IMR-90 (cell line): ENCODE data around the gene LAMA4. TPM values are rescaled to one million over a fixed set of nuclear protein-coding genes. Genes with fewer than 3 reads are reported as not detected.

Experiments
- ATAC-seq: fragments of 200-7000 bp; cut with Tn5 transposase; 2 replicates; pipeline ENCODE4 v1.9.1; 2020; ENCODE audit warnings: low read depth, mild to moderate bottlenecking, moderate library complexity
- BruUV-seq: library from RNA; stranded (reverse); fragments of 400-500 nt; replicated peaks from 2 replicates; lab custom pipeline; 2021; lab: Mats Ljungman, UMichigan
- CTCF ChIA-PET: fragments of 300-600 bp; formaldehyde crosslinking; extraction: SDS; loops from one replicate; lab custom pipeline; 2021; ENCODE audit warnings: antibody characterized with exemption; lab: Yijun Ruan, JAX
- POLR2A ChIA-PET: fragments of 300-600 bp; sonication (Branson Sonifier 250); formaldehyde crosslinking; loops from one replicate; lab custom pipeline; 2022; ENCODE audit warnings: antibody characterized with exemption; ENCODE audit not compliant: unreplicated experiment; lab: Charles Lee
- DNase-seq: peaks from one replicate; pipeline ENCODE4 v3.0.0; 2013
- H2AFZ ChIP-seq: replicated peaks from 2 replicates; pipeline ENCODE3; 2013; ENCODE audit warnings: low read length, mild to moderate bottlenecking; ENCODE audit not compliant: poor library complexity
- H2AK5ac ChIP-seq: 2 replicates; pipeline ENCODE4 v1.6.1; 2013; ENCODE audit warnings: low read depth, low read length, inconsistent platforms
- H2AK9ac ChIP-seq: replicated peaks from 2 replicates; pipeline ENCODE3; 2013; ENCODE audit warnings: mild to moderate bottlenecking, low read depth, low read length, moderate library complexity; ENCODE audit not compliant: poor library complexity
- H2BK120ac ChIP-seq: 2 replicates; pipeline ENCODE4 v1.6.1; 2013; ENCODE audit warnings: low read depth, low read length, inconsistent platforms
- H2BK15ac ChIP-seq: 3 replicates; pipeline ENCODE4 v1.6.1; 2013; ENCODE audit warnings: low read depth, low read length, inconsistent platforms
- H2BK20ac ChIP-seq: 2 replicates; pipeline ENCODE4 v1.6.1; 2013; ENCODE audit warnings: low read depth, mild to moderate bottlenecking, inconsistent platforms, low read length, moderate library complexity
- H2BK5ac ChIP-seq: 2 replicates; pipeline ENCODE4 v1.6.1; 2013; ENCODE audit warnings: mild to moderate bottlenecking, low read depth, low read length, inconsistent platforms; ENCODE audit not compliant: poor library complexity, severe bottlenecking
- H3K14ac ChIP-seq: replicated peaks from 2 replicates; pipeline ENCODE4 v1.6.1; 2013; ENCODE audit warnings: low read depth, low read length, inconsistent platforms
- H3K18ac ChIP-seq: 2 replicates; pipeline ENCODE4 v1.6.1; 2013; ENCODE audit warnings: low read depth, low read length, control low read depth
- H3K23ac ChIP-seq: 2 replicates; pipeline ENCODE4 v1.6.1; 2013; ENCODE audit warnings: low read depth, low read length, inconsistent platforms
- H3K27ac ChIP-seq: 2 replicates; pipeline ENCODE4 v1.5.1; 2013; ENCODE audit warnings: mild to moderate bottlenecking, control low read depth, low read length; ENCODE audit not compliant: insufficient read depth
- H3K27me3 ChIP-seq: 2 replicates; pipeline ENCODE4 v1.6.1; 2013; ENCODE audit warnings: low read length; ENCODE audit not compliant: control insufficient read depth, insufficient read depth
- H3K36me3 ChIP-seq: 2 replicates; pipeline ENCODE4 v1.6.1; 2013; ENCODE audit warnings: low read length, mixed read lengths; ENCODE audit not compliant: control insufficient read depth, insufficient read depth
- H3K4ac ChIP-seq: 2 replicates; pipeline ENCODE4 v1.6.1; 2013; ENCODE audit warnings: low read depth, low read length, inconsistent platforms
- H3K4me1 ChIP-seq: 2 replicates; pipeline ENCODE4 v1.6.1; 2013; ENCODE audit warnings: low read length, mixed read lengths; ENCODE audit not compliant: control insufficient read depth, insufficient read depth
- H3K4me2 ChIP-seq: 2 replicates; pipeline ENCODE4 v1.6.1; 2013; ENCODE audit warnings: low read depth, mild to moderate bottlenecking, control low read depth, low read length, moderate library complexity
- H3K4me3 ChIP-seq: 2 replicates; pipeline ENCODE4 v1.5.1; 2013; ENCODE audit warnings: low read depth, mild to moderate bottlenecking, control low read depth, low read length, moderate library complexity; ENCODE audit not compliant: insufficient read depth
- H3K56ac ChIP-seq: 2 replicates; pipeline ENCODE4 v1.6.1; 2013; ENCODE audit warnings: low read length, inconsistent platforms; ENCODE audit not compliant: insufficient read depth; ENCODE audit errors: extremely low read depth
- H3K79me1 ChIP-seq, 2 experiments: 2 replicates each; pipeline ENCODE4 v1.6.1; 2013; ENCODE audit warnings: low read length in 2 of 2, inconsistent platforms in 1 of 2, low read depth in 1 of 2
- H3K9ac ChIP-seq: 2 replicates; pipeline ENCODE4 v1.6.1; 2013; ENCODE audit warnings: low read depth, low read length, control low read depth
- H3K9me1 ChIP-seq: 2 replicates; pipeline ENCODE4 v1.6.1; 2013; ENCODE audit warnings: low read length, inconsistent platforms; ENCODE audit not compliant: insufficient read depth
- H3K9me3 ChIP-seq: 2 replicates; pipeline ENCODE4 v1.6.1; 2013; ENCODE audit warnings: low read length; ENCODE audit not compliant: control insufficient read depth, insufficient read depth
- H4K20me1 ChIP-seq: 2 replicates; pipeline ENCODE4 v1.6.1; 2013; ENCODE audit warnings: low read length, inconsistent platforms; ENCODE audit not compliant: insufficient read depth
- H4K5ac ChIP-seq: 2 replicates; pipeline ENCODE4 v1.6.1; 2013; ENCODE audit warnings: mild to moderate bottlenecking, low read depth, low read length, control low read depth
- H4K8ac ChIP-seq, 2 experiments: 2 replicates each; pipeline ENCODE4 v1.6.1; 2013; ENCODE audit warnings: low read depth in 2 of 2, low read length in 2 of 2, control low read depth in 1 of 2, inconsistent platforms in 1 of 2
- H4K91ac ChIP-seq: 2 replicates; pipeline ENCODE4 v1.6.1; 2013; ENCODE audit warnings: low read depth, low read length, inconsistent platforms; ENCODE audit not compliant: insufficient read depth
- BHLHE40 ChIP-seq: fragments of 150-350 bp; IDR thresholded peaks from 2 replicates; pipeline ENCODE4 v1.6.1; 2016; ENCODE audit warnings: mild to moderate bottlenecking, low read depth, low read length
- CHD1 ChIP-seq: IDR thresholded peaks from 2 replicates; pipeline ENCODE4 v1.6.1; 2012; ENCODE audit warnings: low read depth, low read length, improper control_type of control experiment
- RAD21 ChIP-seq: IDR thresholded peaks from 2 replicates; pipeline ENCODE4 v1.6.1; 2012; ENCODE audit warnings: low read length, improper control_type of control experiment
- RCOR1 ChIP-seq: IDR thresholded peaks from 2 replicates; pipeline ENCODE4 v1.6.1; 2012; ENCODE audit warnings: mild to moderate bottlenecking, low read length, improper control_type of control experiment; ENCODE audit not compliant: insufficient replicate concordance
- RFX5 ChIP-seq: IDR thresholded peaks from 2 replicates; pipeline ENCODE4 v1.8.0; 2012; ENCODE audit warnings: low read depth, mild to moderate bottlenecking, low read length, moderate library complexity
- WGBS, 2 experiments: methylation state at CpG; one replicate each; pipeline versions ENCODE4 v1.1.5 to v1.1.7; 2013; ENCODE audit warnings: missing lambda C conversion rate in 2 of 2; ENCODE audit not compliant: insufficient read length in 1 of 2; ENCODE audit errors: extremely low coverage in 2 of 2; 5-methylcytosine and 5-hydroxymethylcytosine counted together
- dilution Hi-C: fragments of 300-500 bp; cut with HindIII; formaldehyde crosslinking; loops from one replicate; pipeline ENCODE4 v1.14.3; 2018; ENCODE audit warnings: low sequenced_read_pairs; ENCODE audit not compliant: unreplicated experiment
- in situ Hi-C: fragments of 300-500 bp; cut with MboI; formaldehyde crosslinking; loops from 3 replicates; pipeline ENCODE4 v1.14.3; 2019; ENCODE audit warnings: low sequenced_read_pairs, inconsistent platforms, mixed read lengths
- intact Hi-C: fragments of 100-400 bp; cut with micrococcal nuclease; formaldehyde crosslinking; loops from 2 replicates; pipeline ENCODE4 v1.10.0; 2022
- polyA plus RNA-seq, 3 experiments: library from polyadenylated mRNA; depleted of rRNA; stranded (reverse); fragments of >200 nt; gene quantifications; 2 replicates each; pipeline ENCODE4 v1.2.3, GENCODE V29; 2012; ENCODE audit warnings: low replicate concordance in 1 of 3
- total RNA-seq: library from RNA; depleted of rRNA; stranded (reverse); fragments of >200 nt; gene quantifications from 2 replicates; pipeline ENCODE4 v1.2.3, GENCODE V29; 2012
- TF ChIP-seq, protein P1 (sequence below): fragments of 150-350 bp; IDR thresholded peaks from 2 replicates; pipeline ENCODE4 v1.6.1; 2016; ENCODE audit warnings: low read depth, mild to moderate bottlenecking, low read length, moderate library complexity, borderline replicate concordance

LAMA4 gene
- total and polyA plus RNA-seq, 2 of the 4 experiments (the other 2 are of a cell fraction): 33.9 to 35.8 TPM

DNA sequence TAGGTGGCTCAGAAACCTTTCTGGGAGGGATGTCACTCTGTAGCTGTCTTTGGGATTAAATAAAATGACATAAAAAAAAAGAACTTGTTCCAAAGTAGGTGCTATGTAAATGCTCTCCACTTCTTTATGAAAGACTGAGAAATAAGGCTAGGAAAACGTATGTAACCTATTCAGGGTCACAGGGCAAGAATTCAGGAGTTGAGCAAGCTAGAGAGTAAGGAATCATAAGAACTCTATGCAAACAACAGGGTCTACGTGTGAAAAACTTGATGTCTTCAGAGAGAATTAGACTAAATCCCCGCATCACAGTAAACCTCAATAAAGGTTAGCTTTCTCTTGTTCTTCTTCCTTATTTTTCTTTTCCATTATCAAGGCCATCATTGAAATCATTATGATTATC lies 59.2 kb downstream of the LAMA4 start:
- no peak overlapping the region for H3K56ac ChIP-seq
- no peak overlapping the region for H2BK5ac ChIP-seq
- no peaks in the 10 kb centered on the region for H3K9me3 ChIP-seq
- H3K4me1 ChIP-seq: no peaks in the 10 kb centered on the region
- POLR2A ChIA-PET: no interaction called here
- H2BK15ac ChIP-seq: no peak overlapping the region
- intact Hi-C loops (no loop called here), dilution Hi-C loops (no loop called here), in situ Hi-C loops (loop anchor here (25.0 kb wide), 1 partner anchor 1717 kb away; no protein-coding TSS in a partner anchor)
- peaks cover 44% of the 10 kb centered on the region for H3K36me3 ChIP-seq
- H3K79me1 ChIP-seq: no peaks in the 10 kb centered on the region
- TF ChIP-seq RFX5: no peak
- TF ChIP-seq BHLHE40: no peak
- TF ChIP-seq, protein P1, sequence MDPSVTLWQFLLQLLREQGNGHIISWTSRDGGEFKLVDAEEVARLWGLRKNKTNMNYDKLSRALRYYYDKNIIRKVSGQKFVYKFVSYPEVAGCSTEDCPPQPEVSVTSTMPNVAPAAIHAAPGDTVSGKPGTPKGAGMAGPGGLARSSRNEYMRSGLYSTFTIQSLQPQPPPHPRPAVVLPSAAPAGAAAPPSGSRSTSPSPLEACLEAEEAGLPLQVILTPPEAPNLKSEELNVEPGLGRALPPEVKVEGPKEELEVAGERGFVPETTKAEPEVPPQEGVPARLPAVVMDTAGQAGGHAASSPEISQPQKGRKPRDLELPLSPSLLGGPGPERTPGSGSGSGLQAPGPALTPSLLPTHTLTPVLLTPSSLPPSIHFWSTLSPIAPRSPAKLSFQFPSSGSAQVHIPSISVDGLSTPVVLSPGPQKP: no peak
- no peak for TF ChIP-seq RCOR1
- TF ChIP-seq CHD1: no peak
- no peak for TF ChIP-seq RAD21
- H2AFZ ChIP-seq: no peak overlapping the region
- H4K8ac ChIP-seq: no peak overlapping the region
- no peak overlapping the region for H3K14ac ChIP-seq
- H3K18ac ChIP-seq: no peak overlapping the region
- 0 out of 2 replicates have a peak, but pooled peaks cover 5% of the 10 kb centered on the region for H3K9me1 ChIP-seq
- H4K91ac ChIP-seq: no peak overlapping the region
- no peak overlapping the region for H2BK20ac ChIP-seq
- no TSS peak for BruUV-seq
- DNase-seq: no peak
- H3K27ac ChIP-seq: no peak overlapping the region
- no peak overlapping the region for H3K4me3 ChIP-seq
- no peaks in the 10 kb centered on the region for H3K27me3 ChIP-seq
- H4K20me1 ChIP-seq: no peaks in the 10 kb centered on the region
- no peak for ATAC-seq
- no peak overlapping the region for H3K9ac ChIP-seq
- H2AK5ac ChIP-seq: no peak overlapping the region
- no peak overlapping the region for H3K23ac ChIP-seq
- no peak overlapping the region for H3K4ac ChIP-seq
- no peak overlapping the region for H2BK120ac ChIP-seq
- no peak overlapping the region for H2AK9ac ChIP-seq
- WGBS, 2 experiments: 17% methylated on average over 1 of the region's 3 CpGs; no CpG with 5 or more reads in 1 of the 2 experiments
- no peak overlapping the region for H3K4me2 ChIP-seq
- no peak overlapping the region for H4K5ac ChIP-seq
- CTCF ChIA-PET: no interaction called here
